OCI-LY3 (cell line): Measurements from ENCODE around the gene PPP2R2B.

Experiments used
- CTCF ChIP-seq: fragments of 200-600, 300-600 bp; sonication (generic); IDR thresholded peaks from 2 replicates; pipeline ENCODE4 v1.5.1; 2014; ENCODE audit warnings: antibody characterized with exemption, low read length, low read depth
- EZH2phosphoT487 ChIP-seq: fragments of 200-600 bp; shearing (Covaris generic); IDR thresholded peaks from 2 replicates; pipeline ENCODE4 v1.6.1; 2018; ENCODE audit warnings: antibody characterized with exemption, mixed run types, low read depth

GRCh38 chr5:146672866-146673265 lies 205.7 kb downstream of the PPP2R2B start:
- TF ChIP-seq CTCF (no peak), EZH2phosphoT487 (no peak)
